Suprapubic skin (tissue), 4 donors: ENCODE measurements around the gene PACC1. TPM values are rescaled to one million over a fixed set of nuclear protein-coding genes. Genes with fewer than 3 reads are reported as not detected.
A peak's percentile ranks its signal among the peaks of the same experiment; 100 is the strongest.

Experiments
- DNase-seq, 2 donors: peaks; one replicate each; pipeline ENCODE4 v3.0.0-alpha.2; 2019; ENCODE audit warnings: low spot score in 2 of 2
- H3K27ac ChIP-seq: fragments of 200-600 bp; sonication (generic); one replicate; pipeline ENCODE4 v1.5.1; 2019
- H3K27me3 ChIP-seq: fragments of 200-600 bp; sonication (generic); one replicate; pipeline ENCODE4 v1.5.1; 2019
- H3K36me3 ChIP-seq: fragments of 200-600 bp; sonication (generic); one replicate; pipeline ENCODE4 v1.5.1; 2019
- H3K4me1 ChIP-seq: fragments of 200-600 bp; sonication (generic); one replicate; pipeline ENCODE4 v1.5.1; 2019
- H3K4me3 ChIP-seq: fragments of 200-600 bp; sonication (generic); one replicate; pipeline ENCODE4 v1.5.1; 2019; ENCODE audit warnings: mild to moderate bottlenecking
- H3K9me3 ChIP-seq: fragments of 200-600 bp; sonication (generic); one replicate; pipeline ENCODE4 v1.5.1; 2019
- EP300 ChIP-seq: sonication (generic); formaldehyde crosslinking; IDR thresholded peaks from one replicate; pipeline ENCODE4 v1.6.1; 2017; ENCODE audit warnings: antibody characterized with exemption
- POLR2A ChIP-seq, 2 donors: fragments of 450-650 bp; IDR thresholded peaks; one replicate each; pipeline ENCODE4 v1.6.1; 2017; ENCODE audit warnings: antibody characterized with exemption in 2 of 2, mild to moderate bottlenecking in 2 of 2, moderate library complexity in 2 of 2
- POLR2AphosphoS5 ChIP-seq, 3 donors: sonication (generic); formaldehyde crosslinking; IDR thresholded peaks; one replicate each; pipeline ENCODE4 v1.6.1; 2017; ENCODE audit warnings: antibody characterized with exemption in 3 of 3
- WGBS: methylation state at CpG from one replicate; pipeline ENCODE4 v1.1.5; 2018; 5-methylcytosine and 5-hydroxymethylcytosine counted together
- total RNA-seq, 4 donors: library from RNA; depleted of rRNA; stranded (reverse); fragments of >200 nt; gene quantifications; one replicate each; pipeline ENCODE4 v1.1.0, GENCODE V29; 2016
- TF ChIP-seq, protein P1 (sequence below), 2 donors: fragments of 200-600 bp in 1 of 2; fragments of 450-650 bp in 1 of 2; sonication (generic) in 1 of 2; IDR thresholded peaks; one replicate each; pipeline ENCODE4 v1.5.1; 2016 to 2019; ENCODE audit warnings: antibody characterized with exemption in 2 of 2, mild to moderate bottlenecking in 1 of 2, moderate library complexity in 1 of 2

PACC1 gene
- total RNA-seq, 4 donors from 2014 or later, result 3.3 to 11.9 (median 4.7) TPM

DNA sequence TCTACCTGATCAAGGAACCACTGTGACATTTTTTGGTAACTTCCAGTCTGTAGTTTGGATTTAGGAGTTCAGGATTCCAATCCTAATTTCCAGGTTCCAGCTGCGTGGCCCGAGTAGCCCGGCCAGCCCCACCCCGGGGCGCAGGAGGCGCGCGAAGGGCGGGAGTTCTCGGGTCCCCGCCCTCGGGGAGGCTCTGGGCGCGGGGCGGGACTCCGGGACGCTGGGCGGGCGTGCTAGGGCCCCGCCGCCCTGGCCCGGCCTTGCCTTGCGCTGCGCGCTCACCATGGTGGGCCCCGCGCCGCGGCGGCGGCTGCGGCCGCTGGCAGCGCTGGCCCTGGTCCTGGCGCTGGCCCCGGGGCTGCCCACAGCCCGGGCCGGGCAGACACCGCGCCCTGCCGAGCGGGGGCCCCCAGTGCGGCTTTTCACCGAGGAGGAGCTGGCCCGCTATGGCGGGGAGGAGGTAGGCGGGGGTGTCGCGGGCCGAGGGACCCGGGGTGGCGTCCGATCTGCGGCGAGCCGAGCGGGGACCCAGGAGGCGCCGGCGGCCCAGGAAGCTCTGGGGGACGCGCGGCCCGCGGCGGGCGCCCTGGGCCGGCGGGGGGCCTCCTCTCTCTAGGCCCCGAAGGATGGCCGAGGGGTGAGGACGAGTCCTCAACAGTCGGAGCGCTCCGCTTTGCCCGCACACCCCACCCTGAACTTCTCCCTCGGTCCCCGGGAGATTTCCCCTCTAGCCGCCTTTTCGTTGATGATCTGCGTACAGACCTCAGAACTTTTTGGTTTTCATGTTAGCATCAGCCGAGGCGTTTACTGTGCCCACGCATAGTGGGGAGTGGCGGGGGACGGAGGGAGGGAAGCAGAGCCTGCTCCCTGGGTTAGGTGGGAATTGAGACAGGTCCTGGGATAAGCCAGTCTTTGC is 18.2 kb upstream of the PACC1 start, which contains the start of gene NENF:
Gene NENF, plus strand, starts transcription at position 260 of the 916 bp plus-strand sequence. Its CDS starts 24 bp downstream, at position 284.
- no peaks in the 10 kb centered on the region for H3K27me3 ChIP-seq
- no peaks in the 10 kb centered on the region for H3K9me3 ChIP-seq
- peak within 1 kb of the TSS; percentile 90 for H3K4me3 ChIP-seq
- DNase-seq, result peak; percentile 83 to 87
- WGBS, result 4% methylated on average over 39 of the region's 86 CpGs
- no peak for TF ChIP-seq EP300
- peak; percentile 53 to 67 for TF ChIP-seq POLR2A (IDR thresholded peaks at IDR 0.05)
- TF ChIP-seq POLR2AphosphoS5 (IDR thresholded peaks at IDR 0.05), result no peak
- H3K36me3 ChIP-seq, result no peaks in the 10 kb centered on the region
- H3K27ac ChIP-seq, result peak within 1 kb of the TSS; percentile 86
- H3K4me1 ChIP-seq, result peaks cover 23% of the 10 kb centered on the region

DNA sequence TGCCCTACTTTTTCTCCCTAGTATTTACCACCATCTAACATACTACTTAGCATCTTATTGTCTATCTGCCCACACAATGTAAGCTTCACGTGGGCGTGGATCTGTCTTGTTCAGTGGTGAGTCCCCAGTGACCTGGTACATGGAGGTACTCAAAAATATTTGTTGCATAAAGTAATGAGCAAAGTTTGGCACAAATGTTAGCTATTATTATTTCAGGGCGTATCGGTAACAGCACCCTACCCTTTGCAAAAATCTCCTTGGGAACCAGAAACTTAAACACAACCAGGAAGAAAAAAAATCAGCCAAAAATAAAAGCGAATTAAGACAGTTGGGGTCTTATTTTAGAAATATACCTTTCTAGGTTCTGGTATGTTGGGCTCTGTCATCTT is 17.6 kb upstream of the PACC1 start:
- WGBS, result 14% methylated on average over 5 of the region's 5 CpGs
- Histone ChIP-seq H3K4me3 (peak overlapping the region; percentile 90), H3K9me3 (no peaks in the 10 kb centered on the region), H3K27ac (peak overlapping the region; percentile 86), H3K4me1 (peaks cover 23% of the 10 kb centered on the region), H3K36me3 (no peaks in the 10 kb centered on the region), H3K27me3 (no peaks in the 10 kb centered on the region)
- TF ChIP-seq POLR2A (IDR thresholded peaks at IDR 0.05) (no peak), EP300 (no peak), POLR2AphosphoS5 (IDR thresholded peaks at IDR 0.05) (no peak)
- TF ChIP-seq, protein P1, sequence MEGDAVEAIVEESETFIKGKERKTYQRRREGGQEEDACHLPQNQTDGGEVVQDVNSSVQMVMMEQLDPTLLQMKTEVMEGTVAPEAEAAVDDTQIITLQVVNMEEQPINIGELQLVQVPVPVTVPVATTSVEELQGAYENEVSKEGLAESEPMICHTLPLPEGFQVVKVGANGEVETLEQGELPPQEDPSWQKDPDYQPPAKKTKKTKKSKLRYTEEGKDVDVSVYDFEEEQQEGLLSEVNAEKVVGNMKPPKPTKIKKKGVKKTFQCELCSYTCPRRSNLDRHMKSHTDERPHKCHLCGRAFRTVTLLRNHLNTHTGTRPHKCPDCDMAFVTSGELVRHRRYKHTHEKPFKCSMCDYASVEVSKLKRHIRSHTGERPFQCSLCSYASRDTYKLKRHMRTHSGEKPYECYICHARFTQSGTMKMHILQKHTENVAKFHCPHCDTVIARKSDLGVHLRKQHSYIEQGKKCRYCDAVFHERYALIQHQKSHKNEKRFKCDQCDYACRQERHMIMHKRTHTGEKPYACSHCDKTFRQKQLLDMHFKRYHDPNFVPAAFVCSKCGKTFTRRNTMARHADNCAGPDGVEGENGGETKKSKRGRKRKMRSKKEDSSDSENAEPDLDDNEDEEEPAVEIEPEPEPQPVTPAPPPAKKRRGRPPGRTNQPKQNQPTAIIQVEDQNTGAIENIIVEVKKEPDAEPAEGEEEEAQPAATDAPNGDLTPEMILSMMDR (IDR thresholded peaks at IDR 0.05), result no peak
- DNase-seq, result no peak

DNA sequence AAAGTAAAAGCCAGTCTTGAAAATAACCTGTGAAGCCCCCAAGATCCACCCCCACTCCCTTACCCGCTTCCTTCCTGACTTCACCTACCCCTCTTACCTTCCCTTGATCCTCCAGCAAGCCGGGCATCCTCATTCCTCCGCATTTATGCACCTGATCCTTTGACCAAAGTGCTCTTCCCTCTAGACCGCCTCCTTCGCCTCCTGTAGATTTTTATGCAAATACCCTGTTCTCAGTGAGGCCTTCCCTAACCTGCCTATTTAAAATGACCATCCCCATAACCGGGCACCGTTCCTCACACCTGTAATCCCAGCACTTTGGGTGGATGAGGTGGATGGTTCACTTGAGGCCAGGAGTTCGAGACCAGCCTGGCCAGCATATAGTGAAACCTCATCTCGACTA is 17.0 kb upstream of the PACC1 start:
- no peak for DNase-seq
- WGBS, result 93% methylated on average over 9 of the region's 9 CpGs
- peaks cover 23% of the 10 kb centered on the region for H3K4me1 ChIP-seq
- H3K27ac ChIP-seq, result no peak overlapping the region
- H3K9me3 ChIP-seq, result no peaks in the 10 kb centered on the region
- H3K4me3 ChIP-seq, result no peak overlapping the region
- H3K27me3 ChIP-seq, result no peaks in the 10 kb centered on the region
- TF ChIP-seq EP300 (no peak), POLR2AphosphoS5 (IDR thresholded peaks at IDR 0.05) (no peak), POLR2A (IDR thresholded peaks at IDR 0.05) (no peak)
- TF ChIP-seq, protein P1 (IDR thresholded peaks at IDR 0.05), result no peak
- no peaks in the 10 kb centered on the region for H3K36me3 ChIP-seq

DNA sequence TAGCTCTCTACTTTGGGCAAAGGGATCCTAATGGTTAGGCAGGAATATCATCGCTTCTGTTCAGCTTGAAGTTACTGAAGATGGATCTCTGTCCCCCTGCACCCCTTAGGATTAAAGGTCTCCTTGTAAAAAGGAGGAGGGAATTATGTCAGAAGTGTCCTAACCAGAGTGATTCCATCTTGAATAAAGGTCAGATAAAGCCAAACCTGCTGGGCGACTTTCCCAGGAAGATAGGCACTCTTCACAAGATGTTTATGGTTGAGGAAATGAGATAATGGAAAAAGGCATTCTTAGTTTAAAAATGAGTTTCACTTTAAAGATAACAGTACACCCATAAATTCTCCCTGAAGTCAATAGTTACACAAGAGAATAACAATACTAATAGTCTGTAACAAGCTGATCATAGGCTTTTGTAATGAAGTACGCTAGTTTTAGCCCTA is 16.3 kb upstream of the PACC1 start:
- Histone ChIP-seq H3K4me3 (no peak overlapping the region), H3K36me3 (no peaks in the 10 kb centered on the region), H3K9me3 (no peaks in the 10 kb centered on the region), H3K27me3 (no peaks in the 10 kb centered on the region), H3K4me1 (peaks cover 23% of the 10 kb centered on the region), H3K27ac (no peak overlapping the region)
- TF ChIP-seq, protein P1 (IDR thresholded peaks at IDR 0.05), result no peak
- no peak for DNase-seq
- 72% methylated on average over 3 of the region's 3 CpGs for WGBS

DNA sequence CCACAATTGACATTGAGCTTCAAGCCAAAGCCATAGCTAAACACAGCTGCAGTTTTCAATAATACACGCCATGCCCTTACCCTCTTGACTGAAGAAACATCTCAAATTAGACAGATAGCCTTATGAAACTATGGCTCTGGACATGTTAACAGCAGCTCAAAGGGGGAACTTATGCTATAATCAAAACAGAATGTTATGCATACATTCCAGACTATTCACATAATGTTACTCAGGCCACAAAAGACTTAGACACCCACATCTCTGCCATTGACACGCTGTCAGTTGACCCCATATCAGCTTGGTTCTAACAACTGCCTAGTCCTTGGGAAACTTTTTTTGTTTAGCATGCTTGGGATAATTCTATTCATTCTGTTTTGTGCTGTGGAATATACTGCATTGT is 15.7 kb upstream of the PACC1 start:
- Histone ChIP-seq H3K36me3 (no peaks in the 10 kb centered on the region), H3K4me3 (no peak overlapping the region), H3K27ac (no peak overlapping the region), H3K27me3 (no peaks in the 10 kb centered on the region), H3K9me3 (no peaks in the 10 kb centered on the region), H3K4me1 (peaks cover 23% of the 10 kb centered on the region)
- no peak for DNase-seq
- 83% methylated on average over 2 of the region's 2 CpGs for WGBS
- TF ChIP-seq EP300, result no peak
- TF ChIP-seq POLR2AphosphoS5 (IDR thresholded peaks at IDR 0.05), result no peak

DNA sequence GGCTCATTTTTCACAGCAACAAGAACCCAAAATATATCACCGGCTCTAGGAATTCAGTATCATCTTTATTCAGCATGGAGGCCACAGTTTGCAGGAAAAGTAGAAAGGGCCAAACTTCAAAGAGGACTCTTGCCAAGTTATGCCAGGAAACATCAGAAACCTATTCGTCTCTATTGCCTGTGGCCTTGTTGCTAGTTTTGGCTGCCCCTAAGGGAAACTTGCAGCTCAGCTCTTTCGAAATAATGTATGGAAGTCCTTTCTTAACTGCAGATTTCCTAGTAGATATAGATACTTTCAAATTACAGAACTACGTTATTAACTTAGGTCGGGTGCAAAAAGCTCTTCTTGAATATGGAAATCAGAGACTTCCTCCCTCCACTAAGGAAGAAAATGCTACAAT is 13.8 kb upstream of the PACC1 start:
- 48% methylated on average over 5 of the region's 5 CpGs for WGBS
- TF ChIP-seq POLR2AphosphoS5 (IDR thresholded peaks at IDR 0.05), result no peak
- TF ChIP-seq, protein P1 (IDR thresholded peaks at IDR 0.05), result no peak
- TF ChIP-seq EP300, result no peak
- no peak for TF ChIP-seq POLR2A (IDR thresholded peaks at IDR 0.05)
- Histone ChIP-seq H3K27ac (no peak overlapping the region), H3K4me3 (no peak overlapping the region), H3K9me3 (no peaks in the 10 kb centered on the region), H3K36me3 (no peaks in the 10 kb centered on the region), H3K27me3 (no peaks in the 10 kb centered on the region), H3K4me1 (peaks cover 10% of the 10 kb centered on the region)
- DNase-seq, result no peak
